Activated T-helper 1 cell treated with anti-CD3 and anti-CD28 coated beads, Interleukin-12 subunit alpha, Interleukin-12 subunit beta, Interleukin-2, Interleukin-4 antibody, amounts not matched to agents 30 ng/mL and 10 ng/mL and 1 ng/mL, durations not matched to agents 14 hours and 24 hours and 36 hours (primary cell): Measurements from ENCODE around the gene CSNK2A3. TPM values are rescaled to one million over a fixed set of nuclear protein-coding genes. Genes with fewer than 3 reads are reported as not detected.

Source experiments
- DNase-seq: peaks from one replicate; pipeline ENCODE4 v3.0.0; 2021; ENCODE audit warnings: low spot score
- H3K27ac Mint-ChIP-seq: one replicate; pipeline ENCODE4 v1.8.0; 2021; ENCODE audit warnings: mild to moderate bottlenecking, mixed read lengths
- H3K27me3 Mint-ChIP-seq: one replicate; pipeline ENCODE4 v1.8.0; 2022; ENCODE audit warnings: mild to moderate bottlenecking, moderate library complexity, mixed read lengths; ENCODE audit not compliant: insufficient read depth
- H3K36me3 Mint-ChIP-seq: one replicate; pipeline ENCODE4 v1.8.0; 2021; ENCODE audit warnings: low read depth, mixed read lengths
- H3K4me1 Mint-ChIP-seq: one replicate; pipeline ENCODE4 v1.8.0; 2021; ENCODE audit warnings: low read depth, mixed read lengths
- H3K4me3 Mint-ChIP-seq: one replicate; pipeline ENCODE4 v1.8.0; 2021; ENCODE audit warnings: mild to moderate bottlenecking, moderate library complexity, mixed read lengths
- H3K9me3 Mint-ChIP-seq: one replicate; pipeline ENCODE4 v1.8.0; 2021; ENCODE audit warnings: mixed read lengths
- intact Hi-C: fragments of 100-400 bp; cut with micrococcal nuclease; formaldehyde crosslinking; loops from one replicate; pipeline ENCODE4 v1.15.1; 2024
- total RNA-seq: library from RNA; stranded (reverse); gene quantifications from 2 replicates; pipeline ENCODE4 v1.2.3, GENCODE V29; 2022

CSNK2A3 gene
- total RNA-seq, 1 donor from 2014 or later, result 1.2 TPM

DNA sequence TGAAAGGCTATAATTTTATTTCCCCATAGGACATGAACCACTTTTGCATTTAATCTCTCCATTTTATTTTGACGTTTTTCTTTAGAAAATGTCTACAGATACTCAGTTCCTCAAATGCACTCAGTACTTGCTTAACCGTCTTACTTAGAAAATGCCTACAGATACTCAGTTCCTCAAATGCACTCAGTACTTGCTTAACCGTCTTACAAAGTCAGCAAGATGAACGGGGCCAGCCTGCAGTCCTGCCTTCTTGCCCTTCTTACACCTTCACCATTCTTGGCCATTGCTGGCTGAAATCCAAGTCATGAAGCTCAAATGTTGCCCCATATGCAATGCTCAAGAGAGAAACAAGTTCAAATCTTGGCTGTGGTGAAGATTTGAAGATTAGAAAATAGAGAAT is 34.1 kb downstream of the CSNK2A3 start:
- no peaks in the 10 kb centered on the region for H3K4me1 Mint-ChIP-seq

DNA sequence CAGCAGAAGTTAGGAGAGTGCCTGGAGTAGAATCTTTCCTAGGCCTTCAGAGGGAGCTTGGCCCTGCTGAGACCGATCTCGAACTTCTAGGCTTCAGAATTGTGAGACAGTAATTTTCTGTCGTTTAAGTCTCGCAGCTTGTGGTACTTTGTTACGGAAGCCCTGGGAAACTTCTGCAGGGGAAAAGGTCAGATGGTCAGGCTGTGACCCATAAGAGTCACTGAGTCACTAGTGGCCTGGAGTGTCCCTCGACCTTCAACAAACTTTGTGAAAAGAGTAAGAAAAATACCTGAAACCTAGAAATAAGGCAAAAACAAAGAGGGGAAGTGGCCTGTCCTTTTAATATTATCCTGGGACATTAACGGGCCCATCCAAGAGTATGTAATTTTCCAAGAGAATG is 34.6 kb downstream of the CSNK2A3 start:
- intact Hi-C loops, result no loop called here
- no peaks in the 10 kb centered on the region for H3K4me1 Mint-ChIP-seq
- H3K27me3 Mint-ChIP-seq, result no peaks in the 10 kb centered on the region
- H3K36me3 Mint-ChIP-seq, result no peaks in the 10 kb centered on the region
- no peak for DNase-seq
- no peak overlapping the region for H3K4me3 Mint-ChIP-seq
- no peak overlapping the region for H3K27ac Mint-ChIP-seq
- no peaks in the 10 kb centered on the region for H3K9me3 Mint-ChIP-seq

More for the DNA sequence above, 34.1 kb downstream of the CSNK2A3 start:
- H3K27me3 Mint-ChIP-seq, result no peaks in the 10 kb centered on the region
- no peaks in the 10 kb centered on the region for H3K36me3 Mint-ChIP-seq
- no peaks in the 10 kb centered on the region for H3K9me3 Mint-ChIP-seq
- intact Hi-C loops, result no loop called here
- no peak overlapping the region for H3K4me3 Mint-ChIP-seq
- no peak overlapping the region for H3K27ac Mint-ChIP-seq
- no peak for DNase-seq

DNA sequence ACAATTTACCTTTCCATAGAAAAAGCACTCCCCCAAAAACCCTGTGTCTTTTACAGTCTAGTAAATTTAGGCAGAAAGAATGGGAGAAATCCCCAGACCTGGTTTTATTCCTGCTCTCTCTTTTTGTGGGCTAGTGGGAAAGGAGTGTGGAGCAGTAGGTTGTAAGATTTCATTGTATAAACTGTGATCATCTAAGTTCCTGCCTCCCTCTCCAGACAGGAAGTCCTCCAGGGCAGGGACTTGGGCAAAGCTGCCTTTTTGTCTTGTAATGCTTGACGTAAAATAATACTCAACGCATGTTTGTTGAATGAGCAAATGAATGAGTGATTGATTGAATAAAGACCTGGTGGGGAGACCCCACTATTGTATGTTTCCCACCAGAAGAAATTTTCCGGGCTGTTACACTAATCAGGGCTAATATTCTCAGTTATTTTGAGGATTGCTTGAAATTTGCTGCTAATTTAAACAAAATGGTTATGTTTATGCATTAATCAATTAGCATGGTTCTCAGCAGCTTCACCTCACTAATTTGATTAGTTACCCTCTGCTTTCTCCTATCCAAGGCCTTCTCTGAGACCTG is 36.3 kb downstream of the CSNK2A3 start:
- Mint-ChIP-seq H3K4me1 (no peaks in the 10 kb centered on the region), H3K4me3 (no peak overlapping the region), H3K27ac (no peak overlapping the region), H3K36me3 (no peaks in the 10 kb centered on the region), H3K27me3 (no peaks in the 10 kb centered on the region), H3K9me3 (peaks cover under 1% of the 10 kb centered on the region)
- no peak for DNase-seq
- intact Hi-C loops, result no loop called here

DNA sequence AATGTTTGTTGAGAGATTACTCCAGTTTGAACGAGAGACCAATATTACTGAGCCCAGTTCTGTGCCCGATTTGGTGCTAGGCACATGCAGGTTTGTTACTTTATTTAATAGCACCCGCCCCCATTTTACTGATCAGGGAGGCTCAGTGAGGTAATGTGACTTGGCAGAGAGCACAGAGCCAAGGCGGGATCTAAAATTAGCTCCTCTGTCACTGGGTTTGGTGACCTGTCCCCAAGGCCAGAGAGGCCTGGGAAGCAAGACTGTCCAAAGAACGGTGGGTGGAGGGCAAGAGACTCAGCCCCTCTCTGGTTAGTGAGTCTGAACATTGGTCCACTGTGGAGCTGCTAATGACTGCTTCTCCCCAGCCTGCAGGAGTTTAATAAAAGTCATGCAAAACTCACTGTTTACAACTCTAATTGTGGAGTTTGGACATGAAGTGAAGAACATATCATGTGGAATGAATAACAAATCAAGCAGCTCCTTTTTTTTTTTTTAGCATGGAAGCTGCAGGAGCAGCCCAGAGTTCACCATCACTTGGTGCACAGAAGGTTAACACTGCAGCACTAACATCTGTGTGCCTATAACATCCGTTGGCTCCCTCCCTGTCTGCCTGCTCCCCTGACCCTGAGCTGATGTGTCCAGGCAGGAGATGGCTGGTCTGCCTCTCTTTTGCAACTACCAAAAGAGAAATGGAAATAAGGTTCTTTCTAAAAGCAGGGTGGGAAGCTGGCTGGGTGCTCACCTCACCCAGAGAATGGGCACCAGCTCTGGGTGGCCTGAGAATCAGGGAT is 39.0 kb downstream of the CSNK2A3 start:
- H3K27ac Mint-ChIP-seq, result no peak overlapping the region
- no peak overlapping the region for H3K4me3 Mint-ChIP-seq
- no peaks in the 10 kb centered on the region for H3K27me3 Mint-ChIP-seq
- H3K9me3 Mint-ChIP-seq, result peaks cover 12% of the 10 kb centered on the region
- peaks cover 9% of the 10 kb centered on the region for H3K4me1 Mint-ChIP-seq
- DNase-seq, result no peak
- H3K36me3 Mint-ChIP-seq, result no peaks in the 10 kb centered on the region
- intact Hi-C loops, result no loop called here

DNA sequence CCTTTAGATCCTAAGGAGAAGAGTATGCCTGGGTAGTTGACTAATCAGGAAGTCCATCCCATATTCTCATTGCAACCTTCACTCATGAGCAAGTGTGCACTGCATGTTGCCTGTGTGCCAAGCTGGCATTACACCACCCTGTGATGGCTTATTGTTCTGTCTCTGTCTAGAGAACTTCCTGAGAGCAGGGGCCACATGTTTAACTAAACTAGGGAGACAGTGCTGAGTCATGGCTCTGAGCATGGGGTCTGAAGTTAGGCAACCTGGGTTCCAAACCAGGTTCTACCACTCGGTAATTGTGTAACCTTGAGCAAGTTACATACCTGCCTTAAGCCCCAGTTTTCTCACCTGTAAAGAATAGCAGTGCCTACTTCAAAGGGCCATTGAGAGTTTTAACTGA is 39.6 kb downstream of the CSNK2A3 start:
- Mint-ChIP-seq H3K4me3 (no peak overlapping the region), H3K27ac (no peak overlapping the region), H3K36me3 (no peaks in the 10 kb centered on the region), H3K9me3 (peaks cover 12% of the 10 kb centered on the region), H3K27me3 (no peaks in the 10 kb centered on the region), H3K4me1 (peaks cover 9% of the 10 kb centered on the region)
- intact Hi-C loops, result no loop called here
- no peak for DNase-seq

DNA sequence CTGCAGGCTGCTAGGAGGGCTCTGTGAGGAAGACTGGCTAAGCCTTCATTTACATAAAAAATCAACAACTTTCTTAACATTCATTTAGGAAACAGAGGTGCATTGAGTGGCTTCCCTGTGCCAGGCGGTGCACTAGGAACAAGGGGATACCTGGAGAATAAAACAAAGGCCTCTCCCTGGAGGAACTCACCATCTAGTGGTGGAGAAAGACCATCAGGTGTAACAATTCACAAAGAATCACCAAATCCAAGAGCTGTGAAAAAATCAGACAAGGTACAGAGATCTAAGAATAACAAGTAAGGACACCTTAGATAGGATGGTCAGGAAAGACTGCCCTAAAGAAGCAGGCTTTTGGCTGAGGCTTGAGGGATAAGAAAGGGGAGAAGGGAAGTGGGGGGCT is 40.3 kb downstream of the CSNK2A3 start:
- peaks cover 12% of the 10 kb centered on the region for H3K9me3 Mint-ChIP-seq
- H3K4me1 Mint-ChIP-seq, result peaks cover 9% of the 10 kb centered on the region
- peaks cover 1% of the 10 kb centered on the region for H3K36me3 Mint-ChIP-seq
- no peaks in the 10 kb centered on the region for H3K27me3 Mint-ChIP-seq
- intact Hi-C loops, result no loop called here
- H3K27ac Mint-ChIP-seq, result no peak overlapping the region
- H3K4me3 Mint-ChIP-seq, result no peak overlapping the region
- DNase-seq, result no peak

DNA sequence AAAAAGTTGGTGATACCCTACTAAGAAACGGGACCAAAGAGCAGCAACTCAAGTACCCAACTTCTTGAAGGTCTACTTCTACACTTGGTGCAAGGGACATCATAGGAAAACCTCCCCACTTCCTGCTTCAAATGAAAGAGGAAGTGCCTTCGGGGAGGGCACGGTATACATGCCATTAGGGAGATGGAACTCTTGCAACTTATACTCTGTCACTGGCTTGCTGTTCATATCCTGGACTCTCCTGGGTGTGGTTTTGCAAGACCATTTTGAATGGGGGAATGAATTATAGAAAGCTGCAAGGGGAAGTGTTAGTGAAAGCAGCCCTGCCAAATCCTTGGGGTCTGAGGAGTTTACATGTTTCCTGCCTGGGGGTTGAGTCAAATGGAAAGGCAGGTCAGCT is 41.9 kb downstream of the CSNK2A3 start:
- H3K9me3 Mint-ChIP-seq, result peaks cover 12% of the 10 kb centered on the region
- H3K36me3 Mint-ChIP-seq, result peaks cover 1% of the 10 kb centered on the region
- peaks cover 9% of the 10 kb centered on the region for H3K4me1 Mint-ChIP-seq

GRCh38 chr11:11309906-11310305 is 43.1 kb downstream of the CSNK2A3 start:
- H3K4me3 Mint-ChIP-seq, result no peak overlapping the region
- H3K36me3 Mint-ChIP-seq, result peaks cover 1% of the 10 kb centered on the region
- H3K9me3 Mint-ChIP-seq, result peaks cover 12% of the 10 kb centered on the region
- no peaks in the 10 kb centered on the region for H3K27me3 Mint-ChIP-seq
- no peak overlapping the region for H3K27ac Mint-ChIP-seq
- intact Hi-C loops, result no loop called here
- peaks cover 9% of the 10 kb centered on the region for H3K4me1 Mint-ChIP-seq
- no peak for DNase-seq

More for the DNA sequence above, 41.9 kb downstream of the CSNK2A3 start:
- Mint-ChIP-seq H3K4me3 (no peak overlapping the region), H3K27ac (no peak overlapping the region), H3K27me3 (no peaks in the 10 kb centered on the region)
- no peak for DNase-seq
- intact Hi-C loops, result no loop called here

- intact Hi-C loops, result no loop called here
- no peak overlapping the region for H3K4me3 Mint-ChIP-seq
Observed at GRCh38 chr11:11308249-11308648, 44.8 kb downstream of the CSNK2A3 start.

DNA sequence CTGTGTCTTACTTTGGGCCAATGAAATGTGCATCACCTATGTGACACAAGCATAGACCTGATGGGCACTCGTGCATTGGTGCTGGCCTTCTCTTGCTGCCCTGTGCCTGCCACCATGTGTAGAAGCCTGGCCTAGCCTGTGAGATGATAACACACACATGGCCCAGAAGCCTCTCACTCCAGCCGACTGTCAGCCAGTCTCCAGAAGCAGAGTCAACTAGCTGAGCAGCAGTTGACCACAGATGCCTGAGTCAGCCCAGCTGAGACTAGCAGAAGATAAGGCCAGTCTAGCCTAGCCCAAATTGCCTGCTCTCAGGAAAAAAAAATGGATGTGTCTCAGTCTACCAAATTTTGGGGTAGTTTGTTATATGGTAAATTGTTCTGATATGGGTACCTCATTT is 46.2 kb downstream of the CSNK2A3 start:
- DNase-seq, result no peak
- Mint-ChIP-seq H3K36me3 (peaks cover 1% of the 10 kb centered on the region), H3K27me3 (peaks cover 3% of the 10 kb centered on the region), H3K4me3 (no peak overlapping the region), H3K27ac (no peak overlapping the region), H3K4me1 (peaks cover 9% of the 10 kb centered on the region), H3K9me3 (peaks cover 12% of the 10 kb centered on the region)
- intact Hi-C loops, result no loop called here

More at GRCh38 chr11:11308249-11308648, 44.8 kb downstream of the CSNK2A3 start:
- peaks cover 12% of the 10 kb centered on the region for H3K9me3 Mint-ChIP-seq
- peaks cover 1% of the 10 kb centered on the region for H3K36me3 Mint-ChIP-seq
- no peak overlapping the region for H3K27ac Mint-ChIP-seq
- no peak for DNase-seq
- H3K27me3 Mint-ChIP-seq, result peaks cover 1% of the 10 kb centered on the region
- H3K4me1 Mint-ChIP-seq, result peaks cover 9% of the 10 kb centered on the region

DNA sequence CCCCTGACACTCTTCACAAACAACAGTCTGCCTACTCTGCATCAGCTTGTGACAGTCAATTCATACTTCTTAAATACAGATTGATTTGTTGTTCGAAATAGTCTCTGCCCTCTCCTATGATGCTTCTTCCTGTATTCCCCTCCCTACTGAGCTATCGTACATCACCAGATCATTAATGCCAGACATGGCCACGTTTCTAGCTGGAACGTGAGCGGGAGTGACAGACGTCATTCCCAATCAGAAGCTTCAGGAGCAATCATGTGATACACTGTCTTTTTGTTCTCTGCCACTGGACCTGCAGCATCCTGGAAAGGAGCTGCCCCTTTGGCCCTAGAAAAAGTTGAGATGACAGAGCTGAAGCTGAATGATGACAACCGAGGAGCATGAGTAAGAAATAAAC is 48.5 kb downstream of the CSNK2A3 start:
- Mint-ChIP-seq H3K27me3 (peaks cover 3% of the 10 kb centered on the region), H3K27ac (no peak overlapping the region), H3K9me3 (no peaks in the 10 kb centered on the region), H3K4me3 (no peak overlapping the region), H3K4me1 (no peaks in the 10 kb centered on the region), H3K36me3 (peaks cover 1% of the 10 kb centered on the region)
- no peak for DNase-seq
- intact Hi-C loops, result no loop called here

DNA sequence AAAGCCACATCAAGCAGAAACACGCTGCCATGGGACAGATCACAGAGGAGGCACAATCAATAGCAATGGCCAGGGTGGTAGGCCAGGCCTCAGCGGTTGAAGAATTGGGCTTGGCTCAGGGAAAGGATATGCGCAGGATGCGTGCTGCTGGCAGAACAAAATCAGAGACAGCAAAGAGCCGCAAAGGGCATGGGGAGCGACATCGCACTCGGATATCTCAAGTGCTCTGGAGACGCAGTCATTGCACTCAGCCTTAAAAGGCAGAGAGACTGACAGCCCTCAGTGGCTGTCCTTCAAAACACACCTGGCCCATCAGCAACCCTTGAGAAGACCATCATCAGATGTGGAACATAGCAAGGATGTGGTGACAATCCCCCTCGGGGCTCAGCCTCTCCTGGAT is 50.5 kb downstream of the CSNK2A3 start:
- Mint-ChIP-seq H3K27ac (no peak overlapping the region), H3K9me3 (no peaks in the 10 kb centered on the region), H3K4me3 (no peak overlapping the region), H3K4me1 (no peaks in the 10 kb centered on the region), H3K36me3 (no peaks in the 10 kb centered on the region), H3K27me3 (peaks cover 3% of the 10 kb centered on the region)
- intact Hi-C loops, result no loop called here
- no peak for DNase-seq
